ENCODE results near the gene VWA2.

DNA sequence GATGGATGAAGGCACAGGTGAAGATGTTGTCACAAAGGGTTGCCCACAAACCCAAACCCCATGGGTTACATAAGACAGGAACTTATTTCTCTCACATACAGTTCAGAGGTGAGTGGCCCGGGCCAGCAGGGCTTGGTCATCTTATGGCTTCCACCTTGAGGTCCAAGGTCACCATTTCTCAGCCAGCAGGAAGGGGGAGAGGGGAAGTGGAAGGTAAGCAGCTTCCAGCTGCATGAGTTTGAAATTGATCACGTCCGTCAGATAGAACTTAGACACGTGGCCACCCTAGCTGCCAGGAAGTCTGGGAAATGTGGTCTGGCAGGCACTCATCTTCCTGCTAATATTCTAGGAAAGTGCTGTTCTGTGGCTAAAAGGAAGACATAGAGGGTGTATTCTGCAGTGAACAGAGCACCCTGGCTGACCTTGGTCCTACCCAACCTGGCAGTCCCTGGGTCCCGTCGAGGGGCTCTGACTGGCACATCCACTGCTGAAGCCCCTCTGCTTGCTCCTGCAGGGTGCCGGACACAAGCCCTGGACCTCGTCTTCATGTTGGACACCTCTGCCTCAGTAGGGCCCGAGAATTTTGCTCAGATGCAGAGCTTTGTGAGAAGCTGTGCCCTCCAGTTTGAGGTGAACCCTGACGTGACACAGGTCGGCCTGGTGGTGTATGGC, 49.5 kb downstream of the VWA2 start:
- TF ChIP-seq, protein P1, sequence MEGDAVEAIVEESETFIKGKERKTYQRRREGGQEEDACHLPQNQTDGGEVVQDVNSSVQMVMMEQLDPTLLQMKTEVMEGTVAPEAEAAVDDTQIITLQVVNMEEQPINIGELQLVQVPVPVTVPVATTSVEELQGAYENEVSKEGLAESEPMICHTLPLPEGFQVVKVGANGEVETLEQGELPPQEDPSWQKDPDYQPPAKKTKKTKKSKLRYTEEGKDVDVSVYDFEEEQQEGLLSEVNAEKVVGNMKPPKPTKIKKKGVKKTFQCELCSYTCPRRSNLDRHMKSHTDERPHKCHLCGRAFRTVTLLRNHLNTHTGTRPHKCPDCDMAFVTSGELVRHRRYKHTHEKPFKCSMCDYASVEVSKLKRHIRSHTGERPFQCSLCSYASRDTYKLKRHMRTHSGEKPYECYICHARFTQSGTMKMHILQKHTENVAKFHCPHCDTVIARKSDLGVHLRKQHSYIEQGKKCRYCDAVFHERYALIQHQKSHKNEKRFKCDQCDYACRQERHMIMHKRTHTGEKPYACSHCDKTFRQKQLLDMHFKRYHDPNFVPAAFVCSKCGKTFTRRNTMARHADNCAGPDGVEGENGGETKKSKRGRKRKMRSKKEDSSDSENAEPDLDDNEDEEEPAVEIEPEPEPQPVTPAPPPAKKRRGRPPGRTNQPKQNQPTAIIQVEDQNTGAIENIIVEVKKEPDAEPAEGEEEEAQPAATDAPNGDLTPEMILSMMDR (IDR thresholded peaks at IDR 0.05; ENCODE audit: low read length) = no peak
- no peak for TF ChIP-seq EZH2 (optimal IDR thresholded peaks at IDR 0.05; ENCODE audit: low read depth, low read length)
- TF ChIP-seq EZH2phosphoT487 (IDR thresholded peaks at IDR 0.05; ENCODE audit: low read length) = no peak

Data from MM.1S (cell line).